GM21360 (cell line): ENCODE measurements around the gene NFILZ.
"Not testable (repeated sequence)": the region's sequence is repeated elsewhere in the genome, so short reads cannot be mapped to it uniquely, and the experiment has no call there.

Source experiments
- ATAC-seq: cut with Tn5 transposase; IDR thresholded peaks from one replicate; pipeline ENCODE4 v1.9.1; 2021; ENCODE audit warnings: mild to moderate bottlenecking, moderate library complexity; ENCODE audit not compliant: unreplicated experiment

The NFILZ gene

GRCh38 chr19:8611391-8611876, 19.0 kb upstream of the NFILZ start:
- no peak for ATAC-seq

DNA sequence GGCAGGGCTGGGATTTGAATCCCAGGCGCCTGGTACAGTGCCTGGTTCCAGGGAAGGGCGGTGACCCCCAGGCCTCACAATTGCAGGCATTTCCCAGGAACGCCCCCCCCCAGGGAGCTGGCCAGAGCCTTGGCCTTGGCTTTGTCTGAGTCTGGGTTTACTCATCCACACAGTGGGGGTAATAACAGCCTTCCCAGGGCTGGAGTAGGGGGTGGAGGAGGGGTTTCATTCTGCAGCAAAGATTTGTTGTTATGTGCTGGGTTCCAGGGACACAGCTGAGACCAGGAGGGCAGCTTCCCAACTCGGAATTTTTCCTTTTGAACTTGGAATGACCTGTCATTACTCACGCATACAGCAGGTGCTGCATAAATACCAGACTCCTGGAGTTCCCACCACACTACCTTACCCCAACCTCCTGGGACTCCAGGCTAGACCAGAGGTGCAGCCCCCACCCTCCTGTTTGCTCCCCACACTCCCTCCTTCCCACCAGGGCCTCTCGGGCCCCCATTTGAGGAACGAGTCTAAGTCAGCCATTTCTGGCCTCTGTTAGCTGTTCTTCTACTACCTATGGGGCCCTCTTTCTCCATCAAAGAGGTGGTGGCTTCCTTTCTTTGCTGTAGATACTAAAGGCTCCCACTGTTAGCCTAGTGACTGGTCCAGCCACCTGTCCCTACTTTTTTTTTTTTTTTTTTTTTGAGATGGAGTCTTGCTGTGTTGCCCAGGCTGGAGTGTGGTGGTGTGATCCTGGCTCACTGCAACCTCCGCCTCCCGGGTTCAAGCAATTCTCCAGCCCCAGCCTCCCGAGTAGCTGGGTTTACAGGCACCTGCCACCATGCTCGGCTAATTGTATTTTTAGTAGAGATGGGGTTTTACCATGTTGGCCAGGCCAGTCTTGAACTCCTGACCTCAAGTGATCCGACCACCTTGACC, 18.3 kb upstream of the NFILZ start:
- ATAC-seq, result no peak

GRCh38 chr19:8612807-8613171, 17.6 kb upstream of the NFILZ start:
- no peak for ATAC-seq

DNA sequence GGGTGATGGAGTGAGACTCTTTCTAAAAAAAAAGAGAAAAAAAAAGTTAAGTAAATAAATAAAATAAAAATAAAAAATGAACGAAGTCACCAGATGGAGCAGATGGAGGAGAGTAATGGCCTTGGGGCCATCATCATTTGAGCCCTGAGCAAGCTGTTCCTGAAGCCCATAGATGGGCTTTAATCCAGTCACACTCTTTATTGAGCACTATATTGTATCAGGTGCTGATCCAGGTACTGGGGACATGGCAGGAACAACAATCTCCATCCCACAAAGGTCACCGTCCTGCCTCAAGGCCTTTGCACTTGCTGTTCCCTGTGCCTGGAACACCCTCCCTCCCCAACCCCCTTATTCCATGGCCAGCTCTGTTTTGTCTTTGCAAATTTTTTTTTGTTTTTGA, 16.0 kb upstream of the NFILZ start:
- ATAC-seq, result no peak

- no peak for ATAC-seq
These were observed 15.4 kb upstream of the NFILZ start for GRCh38 chr19:8615024-8615423.

DNA sequence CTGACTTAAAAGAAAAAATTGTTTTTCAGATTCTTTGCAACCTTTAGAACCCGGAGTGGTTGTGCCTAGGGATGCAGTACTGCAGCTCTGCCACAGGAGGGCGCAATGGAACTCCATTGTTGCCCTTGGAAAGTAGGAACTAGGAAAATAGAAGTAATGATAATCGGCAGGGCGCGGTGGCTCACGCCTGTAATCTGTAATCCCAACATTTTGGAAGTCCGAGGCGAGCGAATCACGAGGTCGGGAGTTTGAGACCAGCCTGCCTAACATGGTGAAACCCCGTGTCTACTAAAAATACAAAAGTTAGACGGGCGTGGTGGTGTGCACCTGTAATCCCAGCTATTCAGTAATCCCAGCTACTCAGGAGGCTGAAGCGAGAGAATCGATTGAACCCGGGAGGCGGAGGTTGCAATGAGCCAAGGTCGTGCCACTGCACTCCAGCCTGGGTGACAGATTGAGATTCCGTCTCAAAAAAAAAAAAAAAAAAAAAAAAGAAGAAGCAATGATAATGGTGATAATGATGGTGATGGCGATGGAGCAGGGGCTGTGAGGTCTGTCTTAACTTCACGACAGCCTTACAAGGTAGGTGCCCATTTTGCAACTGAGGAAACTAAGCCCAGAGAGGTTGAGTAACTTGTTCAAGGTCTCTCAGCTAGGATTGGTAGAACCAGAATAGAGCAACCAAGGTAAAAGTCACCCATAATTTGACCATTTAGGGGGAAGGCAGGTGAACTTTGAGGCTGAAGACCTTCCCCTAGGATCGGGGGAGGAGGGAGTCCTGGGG, 14.4 kb upstream of the NFILZ start:
- ATAC-seq, result no peak

- ATAC-seq, result no peak
These were observed 13.6 kb upstream of the NFILZ start for GRCh38 chr19:8616861-8617260.

- not testable (repeated sequence) for ATAC-seq
These were observed 13.1 kb upstream of the NFILZ start for GRCh38 chr19:8617325-8617724.

- no peak for ATAC-seq
These were observed 12.4 kb upstream of the NFILZ start for GRCh38 chr19:8617984-8618383.

GRCh38 chr19:8618751-8619150, 11.7 kb upstream of the NFILZ start:
- no peak for ATAC-seq

DNA sequence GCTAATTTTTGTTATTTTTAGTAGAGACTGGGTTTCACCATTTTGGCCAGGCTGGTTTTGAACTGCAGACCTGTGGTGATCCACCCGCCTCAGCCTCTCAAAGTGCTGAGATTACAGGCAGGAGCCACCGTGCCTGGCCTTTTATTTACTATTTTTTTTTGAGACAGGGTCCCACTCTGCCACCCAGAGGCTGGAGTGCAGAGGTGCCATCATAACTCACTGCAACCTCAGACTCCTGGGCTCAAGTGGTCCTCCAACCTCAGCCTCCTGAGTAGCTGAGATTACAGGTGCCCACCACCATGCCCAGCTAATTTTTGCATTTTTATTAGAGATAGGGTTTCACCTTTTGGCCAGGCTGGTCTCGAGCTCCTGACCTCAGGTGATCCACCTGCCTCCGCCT, 7.5 kb upstream of the NFILZ start:
- ATAC-seq, result not testable (repeated sequence)

- no peak for ATAC-seq
These were observed 3.6 kb upstream of the NFILZ start for GRCh38 chr19:8626842-8627241.

DNA sequence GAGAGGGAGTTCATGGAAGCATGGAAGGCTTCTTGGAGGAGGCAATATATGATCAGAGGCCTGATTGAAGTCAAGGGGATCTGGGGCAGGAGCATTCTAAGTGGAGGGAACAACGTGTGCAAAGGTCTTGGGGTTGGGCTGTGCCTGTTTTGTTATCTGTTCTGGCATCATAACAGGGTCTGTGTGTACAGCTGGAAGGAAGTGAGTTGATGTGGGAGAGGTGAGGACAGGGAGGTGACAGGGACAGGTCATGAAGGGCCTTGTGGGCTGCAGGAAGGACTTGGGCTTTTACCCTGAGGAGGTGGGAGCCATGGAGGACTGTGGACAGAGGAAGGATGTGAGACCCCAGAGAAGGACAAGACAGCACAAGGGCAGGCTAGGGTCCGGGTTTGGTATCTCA, 1.2 kb upstream of the NFILZ start:
- ATAC-seq, result no peak

GRCh38 chr19:8630796-8631424, 477 bp downstream of the NFILZ start:
- ATAC-seq, result no peak

GRCh38 chr19:8631425-8631819, 989 bp downstream of the NFILZ start:
- ATAC-seq, result no peak

- ATAC-seq, result no peak
These were observed 5.0 kb downstream of the NFILZ start for GRCh38 chr19:8635422-8635821.

DNA sequence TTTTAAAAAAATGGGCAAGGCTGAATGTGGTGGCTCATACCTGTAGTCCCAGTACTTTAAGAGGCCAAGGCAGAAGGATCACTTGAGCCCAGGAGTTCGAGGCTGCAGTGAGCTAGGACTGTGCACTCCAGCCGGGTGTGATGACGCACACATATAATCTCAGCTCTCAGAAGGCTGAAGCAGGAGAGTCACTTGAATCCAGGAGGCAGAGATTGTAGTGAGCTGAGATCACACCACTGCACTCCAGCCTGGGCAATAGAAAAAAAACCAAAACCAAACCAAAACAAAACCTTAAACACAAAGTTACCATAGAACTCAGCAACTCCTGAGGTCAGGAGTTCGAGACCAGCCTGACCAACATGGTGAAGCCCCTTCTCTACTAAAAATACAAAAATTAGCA, 6.6 kb downstream of the NFILZ start:
- ATAC-seq, result not testable (repeated sequence)

DNA sequence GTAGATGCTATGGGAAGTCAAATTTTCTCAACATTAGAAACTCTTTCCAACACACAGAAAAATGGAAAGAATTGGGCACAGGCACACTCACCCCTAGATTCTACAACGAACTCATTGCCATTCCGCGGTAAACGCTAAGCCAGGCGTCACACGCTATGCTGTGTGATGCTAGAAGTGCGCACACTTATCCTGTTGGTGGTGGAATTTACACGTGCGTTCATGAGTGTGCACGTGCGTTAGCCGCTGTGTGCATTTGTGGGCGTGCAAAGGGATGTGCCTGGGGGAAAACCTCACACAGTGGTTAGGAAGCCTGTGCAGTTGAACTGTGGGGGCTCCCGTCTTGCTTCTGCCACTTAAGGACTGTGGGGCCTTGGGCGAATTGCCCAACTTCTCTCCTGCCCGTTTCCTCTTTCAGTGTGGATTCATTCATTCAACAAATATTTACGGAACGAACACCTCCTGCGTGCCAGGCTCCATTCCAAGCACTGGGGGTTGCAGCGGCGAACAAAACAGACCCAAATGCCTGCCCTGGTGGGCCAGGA, 7.7 kb downstream of the NFILZ start:
- ATAC-seq, result no peak

- ATAC-seq, result no peak
These were observed 9.5 kb downstream of the NFILZ start for GRCh38 chr19:8639821-8640401.

- no peak for ATAC-seq
These were observed 10.1 kb downstream of the NFILZ start for GRCh38 chr19:8640402-8641004.
